Kasumi-1 (cell line): ENCODE results near the gene LENG9.
A peak's percentile ranks its signal among the peaks of the same experiment; 100 is the strongest.
"Not testable (repeated sequence)": the region's sequence is repeated elsewhere in the genome, so short reads cannot be mapped to it uniquely, and the experiment has no call there.

ENCODE experiments used
- DNase-seq, 2 experiments: peaks; one replicate each; lab custom pipeline; 2025; lab: John Stamatoyannopoulos, UW

LENG9 gene

DNA sequence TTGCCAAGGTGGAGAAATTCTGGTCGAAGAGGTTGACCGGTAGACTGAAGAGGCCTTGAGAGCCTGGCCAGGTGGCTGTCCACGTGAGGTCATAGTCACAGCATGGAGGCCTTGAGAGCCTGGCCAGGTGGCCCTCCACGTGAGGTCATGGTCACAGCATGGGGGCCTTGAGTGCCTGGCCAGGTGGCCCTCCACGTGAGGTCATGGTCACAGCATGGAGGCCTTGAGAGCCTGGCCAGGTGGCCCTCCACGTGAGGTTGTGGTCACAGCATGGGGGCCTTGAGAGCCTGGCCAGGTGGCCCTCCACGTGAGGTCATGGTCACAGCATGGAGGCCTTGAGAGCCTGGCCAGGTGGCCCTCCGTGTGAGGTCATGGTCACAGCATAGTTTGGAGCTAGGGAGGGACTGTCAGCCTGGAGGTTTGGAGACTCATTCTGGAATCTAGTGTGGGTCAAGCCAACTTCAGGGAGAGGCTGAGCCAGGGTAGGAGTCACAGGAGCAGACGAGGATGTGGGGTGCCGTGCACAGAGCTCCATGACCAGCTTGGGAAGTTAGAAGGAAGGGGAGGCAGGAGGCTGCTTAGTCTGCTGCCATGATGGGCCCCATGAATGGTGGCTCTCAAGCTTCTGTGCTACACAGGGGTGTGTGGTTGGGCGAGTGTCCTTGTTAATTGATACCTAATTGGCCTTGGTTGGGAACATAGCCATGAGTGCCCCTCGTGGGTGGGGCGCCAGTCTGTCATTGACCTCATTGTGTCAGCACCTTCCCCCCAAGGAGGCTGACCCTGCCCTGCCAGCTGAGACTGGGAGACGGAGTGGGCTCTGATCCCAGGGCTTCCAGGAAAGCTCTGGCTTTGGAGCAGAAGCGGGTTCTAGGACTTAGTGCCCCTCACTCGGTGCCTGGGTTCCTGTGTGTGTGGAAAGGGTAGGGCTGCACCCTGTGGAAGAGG lies 4.0 kb downstream of the LENG9 start:
- DNase-seq, result no peak

DNA sequence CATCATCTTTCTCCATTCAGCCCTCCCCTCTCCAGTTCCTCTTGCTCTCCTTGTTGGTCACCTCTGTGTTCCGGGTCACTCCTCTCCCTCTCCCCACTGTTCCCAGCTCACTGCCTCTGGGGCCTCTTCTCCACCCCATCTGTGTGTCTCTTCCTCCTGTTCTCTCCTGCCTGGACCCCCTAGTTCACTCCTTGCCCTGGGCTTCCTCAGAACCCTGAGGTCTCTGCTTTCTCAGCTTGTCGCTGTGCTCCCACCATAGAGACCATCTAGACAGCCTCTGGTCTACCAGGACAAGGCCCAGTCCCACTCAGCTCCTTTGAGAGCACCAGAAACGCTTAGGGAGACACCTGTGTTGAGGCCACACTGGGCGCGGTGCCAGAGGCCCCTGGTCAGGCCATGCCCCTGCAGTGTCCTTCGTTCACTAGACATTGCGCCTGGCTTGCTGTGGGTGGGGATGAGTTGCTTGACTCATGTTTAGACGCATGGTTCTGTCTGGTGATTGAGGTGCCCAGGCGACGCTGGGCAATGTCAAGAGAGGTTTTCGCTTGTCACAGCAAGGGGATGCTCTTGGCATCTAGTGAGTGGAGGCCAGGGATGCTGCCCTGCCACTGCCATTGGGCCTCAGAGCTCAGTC lies 4.8 kb downstream of the LENG9 start:
- DNase-seq, result no peak

DNA sequence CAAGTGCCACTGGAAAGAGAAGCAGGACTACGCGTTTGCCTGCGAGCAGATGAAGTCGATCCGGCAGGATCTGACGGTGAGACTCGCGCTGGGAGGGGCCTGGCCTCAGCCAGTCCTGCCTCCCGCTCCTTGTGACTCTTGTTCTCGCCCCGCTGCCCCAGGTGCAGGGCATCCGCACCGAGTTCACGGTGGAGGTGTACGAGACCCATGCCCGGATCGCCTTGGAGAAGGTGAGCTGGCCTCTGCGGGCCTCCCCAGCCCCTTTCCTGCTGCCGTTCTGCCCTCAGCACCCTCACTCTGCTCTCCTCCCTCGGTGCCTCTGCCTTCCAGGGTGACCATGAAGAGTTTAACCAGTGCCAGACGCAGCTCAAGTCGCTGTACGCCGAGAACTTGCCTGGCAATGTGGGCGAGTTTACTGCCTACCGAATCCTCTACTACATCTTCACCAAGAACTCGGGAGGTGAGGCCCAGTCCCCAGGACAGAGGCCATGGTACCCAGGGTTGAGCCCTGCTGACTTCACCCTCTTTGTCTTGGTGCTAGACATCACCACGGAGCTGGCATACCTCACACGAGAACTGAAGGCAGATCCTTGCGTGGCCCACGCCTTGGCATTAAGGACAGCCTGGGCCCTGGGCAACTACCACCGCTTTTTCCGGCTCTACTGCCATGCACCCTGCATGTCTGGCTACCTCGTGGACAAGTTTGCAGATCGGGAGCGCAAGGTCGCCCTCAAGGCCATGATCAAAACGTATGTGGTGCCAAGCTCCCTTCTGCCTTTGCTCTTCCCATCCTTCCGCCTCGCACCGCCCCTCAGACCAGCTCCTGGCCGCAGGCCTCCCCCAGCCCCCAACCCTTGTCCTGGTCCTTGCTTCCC lies 5.6 kb downstream of the LENG9 start:
- no peak for DNase-seq

DNA sequence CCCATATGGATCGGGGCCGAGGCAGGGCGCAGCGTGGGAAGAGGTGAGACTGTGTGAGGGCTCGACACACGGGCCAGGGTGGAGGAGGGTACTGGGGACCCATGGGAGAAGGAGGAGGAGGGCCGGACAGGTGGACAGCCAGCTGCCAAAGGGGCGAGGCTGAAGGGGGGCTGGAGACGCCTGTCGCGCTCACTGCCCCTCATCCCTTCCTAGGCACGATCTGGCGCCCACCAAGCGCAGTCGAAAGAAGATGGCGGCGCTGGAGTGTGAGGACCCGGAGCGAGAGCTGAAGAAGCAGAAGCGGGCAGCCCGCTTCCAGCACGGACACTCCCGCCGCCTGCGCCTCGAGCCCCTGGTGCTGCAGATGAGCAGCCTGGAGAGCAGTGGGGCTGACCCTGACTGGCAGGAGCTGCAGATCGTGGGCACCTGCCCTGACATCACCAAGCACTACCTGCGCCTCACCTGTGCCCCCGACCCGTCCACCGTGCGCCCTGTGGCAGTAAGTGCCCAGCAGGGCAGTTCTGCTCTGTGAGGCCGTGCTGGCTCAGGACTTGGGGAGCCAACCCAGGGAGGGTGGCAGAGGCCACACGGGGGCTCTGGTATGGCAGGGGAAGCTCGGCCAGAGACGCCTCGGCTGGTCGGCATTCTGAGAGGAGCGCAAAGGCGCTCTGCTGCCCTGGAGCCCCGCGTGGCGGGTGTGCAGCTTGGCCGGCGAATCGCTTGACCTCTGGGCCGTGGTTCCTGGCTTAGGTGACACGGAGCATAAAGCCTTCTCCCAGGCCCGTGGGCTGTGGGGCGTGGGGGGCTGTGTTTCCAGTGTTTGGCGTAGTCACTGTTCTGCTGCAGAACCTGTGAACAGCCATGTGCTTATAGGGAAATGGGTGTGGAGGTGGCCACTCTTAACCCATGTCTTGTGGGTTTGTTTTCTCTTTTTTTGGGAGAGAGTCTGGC lies 6.9 kb downstream of the LENG9 start:
- no peak for DNase-seq

DNA sequence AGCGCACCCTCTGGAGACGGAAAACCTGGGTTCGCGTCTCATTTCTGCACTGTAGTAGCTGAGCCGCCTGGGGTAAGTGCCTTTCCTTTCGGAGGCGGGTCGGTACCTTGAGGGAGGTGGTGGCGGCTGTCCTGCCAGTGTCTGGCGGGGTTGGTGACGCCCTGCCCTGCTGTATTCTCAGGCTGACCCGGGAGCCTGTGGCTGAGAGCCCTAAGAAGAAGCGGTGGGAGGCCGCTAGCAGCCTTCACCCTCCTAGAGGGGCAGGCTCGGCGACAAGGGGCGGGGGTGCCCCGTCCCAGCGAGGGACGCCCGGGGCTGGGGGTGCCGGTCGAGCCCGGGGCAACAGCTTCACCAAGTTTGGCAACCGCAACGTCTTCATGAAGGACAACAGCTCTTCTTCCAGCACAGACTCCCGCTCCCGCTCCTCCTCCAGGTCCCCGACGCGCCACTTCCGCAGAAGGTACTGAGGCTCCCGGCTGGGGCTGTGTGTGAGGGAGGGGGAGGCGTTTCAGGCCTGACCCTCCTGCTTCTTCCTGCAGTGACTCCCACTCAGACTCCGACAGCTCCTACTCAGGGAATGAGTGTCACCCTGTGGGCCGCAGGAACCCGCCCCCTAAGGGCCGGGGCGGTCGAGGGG lies 7.7 kb downstream of the LENG9 start:
- DNase-seq, result no peak

DNA sequence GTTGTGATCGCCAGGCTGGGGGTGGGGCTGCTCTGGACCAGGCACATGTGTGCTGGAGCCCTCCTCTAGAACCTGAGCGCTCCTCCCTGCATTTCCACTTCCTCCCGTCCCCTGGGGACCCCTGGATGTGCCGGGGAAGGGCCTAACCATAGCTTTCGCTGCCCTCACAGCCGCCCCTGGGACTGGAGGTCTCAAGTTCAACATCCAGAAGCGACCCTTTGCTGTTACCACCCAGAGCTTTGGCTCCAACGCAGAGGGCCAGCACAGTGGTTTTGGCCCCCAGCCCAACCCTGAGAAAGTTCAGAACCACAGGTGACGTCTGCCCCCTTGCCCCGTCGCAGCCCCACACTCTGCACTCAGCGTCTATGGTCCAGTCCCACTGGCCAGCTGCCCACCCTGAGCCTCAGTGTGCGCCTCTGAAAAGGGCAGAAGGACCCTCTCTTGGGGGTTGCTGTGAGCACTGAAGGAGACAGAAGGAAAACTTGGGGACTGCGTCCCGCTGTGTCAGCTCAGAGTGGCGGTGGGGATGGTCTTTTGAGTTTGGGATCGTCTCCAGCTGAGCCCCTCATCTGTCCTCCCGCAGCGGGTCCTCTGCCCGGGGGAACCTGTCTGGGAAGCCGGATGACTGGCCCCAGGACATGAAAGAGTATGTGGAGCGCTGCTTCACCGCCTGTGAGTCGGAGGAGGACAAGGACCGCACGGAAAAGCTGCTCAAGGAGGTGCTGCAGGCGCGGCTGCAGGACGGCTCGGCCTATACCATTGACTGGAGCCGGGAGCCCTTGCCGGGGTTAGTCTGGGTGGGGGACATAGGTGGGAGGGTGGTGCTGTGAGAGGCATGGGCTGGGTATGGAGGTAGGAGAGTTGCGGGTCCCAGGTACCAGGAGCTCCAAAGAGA lies 8.6 kb downstream of the LENG9 start:
- no peak for DNase-seq

DNA sequence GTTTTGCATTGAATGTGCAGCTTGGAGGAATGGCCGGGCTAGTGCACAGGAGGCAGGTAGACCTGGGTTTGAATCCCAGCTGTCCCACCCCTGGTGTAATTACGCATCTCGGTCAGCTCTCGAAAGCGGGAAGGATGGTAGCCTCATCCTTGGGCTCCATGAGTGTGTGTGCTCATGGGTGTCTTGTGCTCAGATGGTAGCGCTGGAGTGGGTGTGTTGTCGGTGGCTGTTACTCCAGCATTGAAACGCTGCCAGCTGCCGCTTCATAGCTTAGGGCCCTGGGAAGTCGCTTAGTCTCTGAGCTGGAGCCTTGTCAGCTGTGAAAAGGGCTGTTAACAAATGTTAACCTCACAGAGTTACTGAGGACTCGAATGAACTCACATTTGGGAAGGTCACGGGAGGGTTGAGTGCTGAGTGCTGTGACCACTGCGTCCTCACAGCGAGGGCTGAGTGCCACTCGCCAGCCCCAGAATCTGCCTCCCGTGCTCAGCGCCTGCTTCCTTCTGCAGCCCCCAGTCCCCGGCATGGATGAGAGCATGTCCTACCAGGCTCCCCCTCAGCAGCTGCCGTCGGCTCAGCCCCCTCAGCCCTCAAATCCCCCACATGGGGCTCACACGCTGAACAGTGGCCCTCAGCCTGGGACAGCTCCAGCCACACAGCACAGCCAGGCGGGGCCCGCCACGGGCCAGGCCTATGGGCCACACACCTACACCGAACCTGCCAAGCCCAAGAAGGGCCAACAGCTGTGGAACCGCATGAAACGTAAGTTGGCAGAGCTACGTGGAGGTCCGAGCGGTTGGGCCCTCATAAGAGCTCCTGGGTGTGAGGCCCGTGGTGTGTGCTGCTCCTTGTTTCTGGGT lies 9.4 kb downstream of the LENG9 start:
- DNase-seq, result no peak

DNA sequence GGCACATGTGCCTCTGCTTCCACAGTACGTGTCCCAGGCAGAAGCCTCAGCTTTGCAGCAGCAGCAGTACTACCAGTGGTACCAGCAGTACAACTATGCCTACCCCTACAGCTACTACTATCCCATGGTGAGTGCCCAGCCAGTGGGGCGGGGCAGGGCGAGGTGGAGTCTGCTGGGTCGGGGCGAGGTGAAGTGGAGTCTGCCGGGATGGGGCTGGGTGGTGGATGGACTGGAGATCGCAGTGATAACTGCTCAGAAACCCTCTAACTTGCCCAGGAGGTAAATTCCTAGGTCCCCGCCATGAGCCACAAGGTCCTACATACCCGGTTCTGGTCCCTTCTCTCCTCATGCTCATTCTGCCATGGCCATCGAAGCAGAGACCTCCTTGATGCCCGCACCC lies 11.0 kb downstream of the LENG9 start:
- DNase-seq, result no peak

DNA sequence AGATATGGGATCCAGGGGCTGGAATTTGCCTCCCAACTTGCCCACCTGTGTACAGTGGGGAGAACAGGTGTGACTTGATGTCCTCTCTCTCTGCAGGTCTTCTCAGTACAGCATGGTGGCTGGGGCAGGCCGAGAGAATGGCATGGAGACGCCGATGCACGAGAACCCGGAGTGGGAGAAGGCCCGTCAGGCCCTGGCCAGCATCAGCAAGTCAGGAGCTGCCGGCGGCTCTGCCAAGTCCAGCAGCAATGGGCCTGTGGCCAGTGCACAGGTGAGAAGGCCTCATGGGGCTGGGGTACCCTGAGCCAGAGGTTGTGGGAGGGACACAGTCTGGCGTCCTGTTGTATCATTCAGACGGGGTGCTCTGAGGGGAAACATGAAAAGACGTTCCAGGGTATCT lies 11.6 kb downstream of the LENG9 start:
- DNase-seq, result no peak

DNA sequence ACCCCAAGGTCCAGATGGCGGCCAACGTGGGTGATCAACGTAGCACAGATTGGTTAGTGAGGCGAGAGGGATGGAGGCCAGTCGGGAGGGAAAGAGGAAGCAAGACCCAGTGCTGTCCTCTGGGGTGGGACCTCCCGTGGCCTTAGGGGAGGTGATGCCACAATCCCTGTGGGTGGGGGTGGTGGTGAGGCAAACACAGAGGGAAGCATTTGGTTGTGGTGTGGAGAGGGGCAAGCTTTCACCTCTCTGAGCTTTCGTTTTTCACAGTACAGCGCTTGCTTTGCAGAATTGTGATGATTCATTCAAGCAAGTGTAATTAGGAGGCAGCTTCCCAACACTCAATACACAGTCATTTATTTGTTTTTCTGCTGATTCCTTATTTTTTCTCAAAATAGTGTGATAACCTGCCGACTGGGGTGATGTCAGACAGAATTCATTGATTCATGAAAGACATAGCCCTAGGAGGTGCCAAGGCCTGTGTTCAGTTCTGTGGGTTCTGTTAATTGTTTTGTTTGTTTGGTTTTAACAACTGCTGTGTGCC lies 12.2 kb downstream of the LENG9 start:
- no peak for DNase-seq

DNA sequence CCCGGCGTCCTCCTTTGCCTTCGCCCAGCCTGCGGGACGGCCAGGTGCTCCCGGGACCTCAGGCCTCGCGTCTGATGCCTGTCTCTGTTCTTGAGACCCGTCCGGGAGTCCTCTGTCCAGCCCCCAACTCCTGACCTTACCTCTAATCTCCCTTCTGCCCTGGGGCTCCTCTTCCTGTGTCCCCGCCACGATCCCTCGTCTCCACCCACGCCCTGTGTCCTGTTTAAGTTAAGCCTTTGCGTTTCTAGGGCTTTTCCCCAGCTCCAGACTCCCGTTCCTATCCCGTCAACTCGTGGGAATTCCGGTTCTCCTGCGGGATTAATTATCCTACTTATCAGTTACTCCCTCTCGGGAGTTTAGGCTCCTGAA lies 13.9 kb downstream of the LENG9 start:
- no peak for DNase-seq

DNA sequence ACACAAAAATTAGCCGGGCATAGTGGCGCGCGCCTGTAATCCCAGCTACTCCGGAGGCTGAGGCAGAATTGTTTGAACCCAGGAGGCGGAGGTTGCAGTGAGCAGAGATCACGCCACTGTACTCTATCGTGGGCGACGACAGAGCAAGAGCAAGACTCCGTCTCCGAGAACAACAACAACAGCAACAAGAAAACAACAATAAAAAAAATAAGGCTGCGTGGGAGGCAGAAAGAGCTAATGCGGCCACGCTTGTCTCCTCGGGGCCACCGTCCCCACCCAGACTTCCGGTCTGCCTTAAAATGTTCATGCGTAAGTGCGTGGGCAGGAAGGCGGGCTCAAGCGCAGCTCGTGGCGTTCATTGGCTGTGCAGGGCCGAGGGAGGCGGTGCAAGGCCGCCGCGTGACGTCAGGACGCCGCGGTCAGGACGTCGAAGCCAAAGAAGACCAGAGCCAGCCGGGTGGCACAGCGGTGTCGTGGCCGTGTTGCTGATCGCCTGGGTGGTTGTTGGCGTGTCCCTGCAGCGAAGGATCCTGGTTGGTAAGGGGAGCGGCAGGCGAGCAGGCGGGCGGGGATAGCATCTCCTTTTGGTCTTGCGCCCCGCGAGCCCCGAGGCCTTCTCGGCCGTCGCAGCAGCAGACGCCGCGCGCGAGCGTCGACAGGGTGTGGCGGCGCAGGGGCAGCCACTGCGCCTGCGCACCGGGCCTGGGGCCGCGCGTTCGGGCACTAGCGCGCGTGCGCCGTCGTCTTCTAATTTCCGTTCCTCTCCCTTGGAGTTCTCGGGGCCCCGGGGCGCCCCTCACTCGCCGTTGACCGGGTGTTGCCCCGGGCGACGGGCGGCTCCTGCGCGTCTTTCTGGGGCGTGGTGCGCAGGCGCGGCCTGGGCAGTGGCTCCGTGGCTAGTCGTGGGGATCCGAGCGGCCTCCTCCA lies 14.5 kb downstream of the LENG9 start, which contains the start of gene LENG8:
Gene LENG8, plus strand, starts transcription at position 426 of the 927 bp plus-strand sequence. CDS start 2,146 bp downstream, outside the sequence.
- peak; percentile 96 to 97 for DNase-seq

DNA sequence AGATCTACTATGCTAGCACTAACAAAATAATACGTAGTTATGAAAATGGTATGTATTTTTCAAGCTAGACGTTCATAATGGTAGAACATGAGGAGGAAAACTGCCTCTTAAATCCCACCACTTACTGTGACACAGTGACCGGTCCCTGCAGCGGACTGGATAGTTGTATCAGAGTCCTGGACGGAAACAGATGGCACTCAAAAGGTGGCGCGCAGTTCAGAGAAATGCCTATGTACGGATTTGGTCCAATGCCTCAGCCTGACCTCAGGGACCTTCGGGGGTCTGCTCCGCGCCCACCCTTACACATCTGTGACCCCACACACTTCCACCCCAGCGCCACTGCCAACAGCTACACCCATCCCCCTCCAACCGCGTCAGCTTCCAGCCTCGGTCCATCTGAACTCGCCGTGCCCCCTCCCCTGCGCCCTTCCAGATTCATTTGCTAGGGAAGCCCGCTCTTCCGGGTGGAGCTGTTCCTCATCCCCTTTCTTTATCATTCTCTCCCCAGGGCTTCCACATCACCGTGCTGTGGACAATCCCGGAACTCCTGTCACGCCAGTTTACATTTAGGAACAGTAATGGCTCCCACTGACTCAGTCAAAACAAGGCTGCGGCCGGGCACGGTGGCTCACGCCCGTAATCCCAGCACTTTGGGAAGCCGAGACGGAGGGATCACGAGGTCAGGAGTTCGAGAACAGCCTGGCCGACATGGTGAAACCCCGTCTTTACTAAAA lies 15.4 kb downstream of the LENG9 start:
- DNase-seq, result peak; percentile 37 to 44

DNA sequence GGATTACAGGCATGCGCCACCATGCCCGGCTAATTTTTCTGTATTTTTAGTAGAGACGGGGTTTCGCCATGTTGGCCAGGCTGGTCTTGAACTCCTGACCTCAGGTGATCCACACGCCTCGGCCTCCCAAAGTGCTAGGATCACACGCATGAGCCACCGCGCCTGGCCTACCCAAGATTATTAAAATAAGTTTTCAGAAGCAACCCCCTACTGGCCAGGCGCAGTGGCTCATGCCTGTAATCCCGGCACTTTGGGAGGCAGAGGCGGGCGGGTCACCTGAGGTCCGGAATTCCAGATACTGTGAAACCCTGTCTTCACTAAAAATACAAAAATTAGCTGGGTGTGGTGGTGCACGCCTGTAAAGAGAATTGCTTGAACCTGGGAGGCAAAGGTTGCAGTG lies 17.2 kb downstream of the LENG9 start:
- DNase-seq, result not testable (repeated sequence)

DNA sequence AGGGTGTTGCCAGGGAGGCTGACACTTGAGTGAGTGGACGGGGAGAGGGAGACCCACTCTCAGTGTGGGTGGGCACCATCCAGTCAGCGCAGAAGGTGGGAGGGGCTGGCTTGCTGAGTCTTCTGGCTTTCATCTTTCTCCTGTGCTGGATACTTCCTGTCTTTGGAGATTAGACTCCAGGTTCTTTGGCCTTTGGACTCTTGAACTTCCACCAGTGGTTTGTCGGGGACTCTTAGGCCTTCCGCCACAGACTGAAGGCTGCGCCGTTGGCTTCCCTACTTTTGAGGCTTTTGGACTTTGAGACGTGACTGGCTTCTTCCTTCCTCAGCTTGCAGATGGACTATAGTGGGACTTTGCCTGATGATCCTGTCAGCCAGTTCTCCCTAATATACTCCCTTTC lies 18.8 kb downstream of the LENG9 start:
- no peak for DNase-seq

DNA sequence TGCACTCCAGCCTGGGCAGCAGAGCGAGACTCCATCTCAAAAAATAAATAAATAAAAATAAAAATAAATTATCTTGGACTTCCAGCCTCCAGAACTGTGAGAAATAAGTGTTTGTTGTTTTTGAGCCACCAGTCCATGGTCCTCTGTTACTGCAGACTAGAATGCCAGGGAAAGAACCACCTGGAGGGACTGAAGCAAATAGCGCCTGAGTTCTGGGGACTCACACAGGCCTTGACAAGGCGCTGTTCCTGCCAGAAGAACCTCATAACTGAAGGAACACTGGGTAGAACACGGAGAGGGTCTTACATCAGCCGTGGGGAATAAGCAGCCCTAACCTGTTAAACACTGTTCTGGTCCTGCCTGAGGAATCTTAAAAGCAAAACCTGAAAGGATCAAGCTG lies 22.9 kb downstream of the LENG9 start:
- DNase-seq, result no peak
